Fibroblast of lung (primary cell): ENCODE measurements around the gene CLASP1.

ENCODE experiments used
- EZH2 ChIP-seq: IDR thresholded peaks from 2 replicates; pipeline ENCODE4 v1.5.1; 2012; ENCODE audit warnings: low read length, control low read depth, mild to moderate bottlenecking; ENCODE audit errors: missing control alignments
- TF ChIP-seq, protein P1 (sequence below), 2 donors: IDR thresholded peaks in 1 of 2; conservative IDR thresholded peaks in 1 of 2; 1 replicate in 1 of 2; 2 replicates in 1 of 2; pipeline ENCODE4 v1.5.1; 2011 to 2012; ENCODE audit warnings: low read length in 2 of 2, control low read depth in 1 of 2, inconsistent platforms in 1 of 2, low read depth in 1 of 2, mild to moderate bottlenecking in 1 of 2

DNA sequence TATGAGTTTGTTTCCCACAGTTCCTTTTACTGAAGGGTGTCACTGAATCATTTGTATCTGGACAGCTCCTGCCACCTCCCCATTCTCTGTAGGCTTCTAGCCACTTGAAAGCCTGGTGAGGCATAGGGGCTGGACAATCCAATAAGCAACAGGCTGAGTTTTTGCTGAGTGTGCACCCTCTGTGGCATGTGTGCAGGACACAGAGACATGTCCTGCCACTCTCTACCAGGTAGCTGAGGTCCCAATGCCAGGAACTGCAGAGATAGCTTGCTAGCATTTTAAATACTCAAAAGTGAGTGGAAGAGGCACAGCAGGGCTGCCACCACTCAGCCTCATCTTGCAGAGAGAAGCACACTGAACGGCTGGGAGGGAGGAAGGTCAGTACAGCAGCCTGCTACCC is 287.0 kb downstream of the CLASP1 start:
- TF ChIP-seq EZH2: no peak
- TF ChIP-seq, protein P1, sequence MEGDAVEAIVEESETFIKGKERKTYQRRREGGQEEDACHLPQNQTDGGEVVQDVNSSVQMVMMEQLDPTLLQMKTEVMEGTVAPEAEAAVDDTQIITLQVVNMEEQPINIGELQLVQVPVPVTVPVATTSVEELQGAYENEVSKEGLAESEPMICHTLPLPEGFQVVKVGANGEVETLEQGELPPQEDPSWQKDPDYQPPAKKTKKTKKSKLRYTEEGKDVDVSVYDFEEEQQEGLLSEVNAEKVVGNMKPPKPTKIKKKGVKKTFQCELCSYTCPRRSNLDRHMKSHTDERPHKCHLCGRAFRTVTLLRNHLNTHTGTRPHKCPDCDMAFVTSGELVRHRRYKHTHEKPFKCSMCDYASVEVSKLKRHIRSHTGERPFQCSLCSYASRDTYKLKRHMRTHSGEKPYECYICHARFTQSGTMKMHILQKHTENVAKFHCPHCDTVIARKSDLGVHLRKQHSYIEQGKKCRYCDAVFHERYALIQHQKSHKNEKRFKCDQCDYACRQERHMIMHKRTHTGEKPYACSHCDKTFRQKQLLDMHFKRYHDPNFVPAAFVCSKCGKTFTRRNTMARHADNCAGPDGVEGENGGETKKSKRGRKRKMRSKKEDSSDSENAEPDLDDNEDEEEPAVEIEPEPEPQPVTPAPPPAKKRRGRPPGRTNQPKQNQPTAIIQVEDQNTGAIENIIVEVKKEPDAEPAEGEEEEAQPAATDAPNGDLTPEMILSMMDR (conservative IDR thresholded peaks at IDR 0.05 in 1 of 2, IDR thresholded peaks at IDR 0.05 in 1 of 2; ENCODE audit: low read depth in 1 of 2, low read length in 2 of 2): no peak
